Fibroblast of skin of scalp (primary cell): ENCODE results near the gene PERM1.
"Not testable (repeated sequence)": the region's sequence is repeated elsewhere in the genome, so short reads cannot be mapped to it uniquely, and the experiment has no call there.

ENCODE experiments used
- DNase-seq: peaks from one replicate; pipeline ENCODE4 v3.0.0-alpha.2; 2013

The PERM1 gene

DNA sequence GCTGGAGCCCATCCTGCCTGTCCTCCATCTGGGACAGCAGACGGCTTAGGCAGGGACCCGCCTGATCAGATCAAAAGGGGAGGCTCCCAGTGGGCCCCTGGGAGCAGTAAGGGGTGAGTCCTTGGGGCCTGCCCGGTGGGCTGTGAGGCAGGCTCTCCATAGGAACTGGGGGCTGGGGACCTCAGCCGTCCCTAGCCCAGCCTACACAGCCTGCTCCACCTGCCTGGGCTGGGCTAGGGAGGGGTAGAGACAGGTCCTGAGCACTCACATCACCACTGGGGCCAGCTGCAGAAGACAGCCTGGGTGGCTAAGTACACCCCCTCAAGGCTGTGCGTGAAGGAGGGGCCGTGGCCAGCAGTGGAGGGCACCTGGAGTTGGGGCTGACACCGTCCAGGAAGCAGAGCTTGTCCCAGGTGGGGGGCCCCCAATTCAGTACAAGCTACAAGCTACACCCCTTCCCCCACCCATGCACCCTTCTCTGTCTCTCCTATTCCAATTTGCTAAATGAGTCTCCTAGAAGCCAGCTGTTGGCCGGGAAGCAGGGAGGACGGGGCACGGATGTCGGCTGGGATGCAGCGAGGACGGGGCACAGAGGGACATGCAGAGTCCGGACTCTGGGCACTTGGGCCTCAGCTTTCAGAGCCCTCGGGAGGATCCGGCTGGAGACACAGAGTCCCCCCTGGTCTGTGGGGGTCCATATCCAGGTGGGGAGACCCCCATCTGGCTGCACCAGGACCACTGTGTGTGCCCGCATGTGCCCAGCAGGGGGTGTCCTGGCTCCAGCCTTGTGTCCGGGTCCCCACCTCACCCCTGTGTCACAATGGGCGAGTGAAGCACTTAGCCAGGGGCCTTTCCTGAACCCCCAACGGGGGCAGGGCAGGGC lies 33.1 kb upstream of the PERM1 start:
- no peak for DNase-seq

GRCh38 chr1:1013922-1014648 lies 32.2 kb upstream of the PERM1 start:
- no peak for DNase-seq

GRCh38 chr1:1013105-1013921 lies 31.4 kb upstream of the PERM1 start, which contains the start of gene ISG15:
Gene ISG15 (plus strand): TSS chr1:1013497. CDS start chr1:1013574, 77 bp downstream.
- DNase-seq = peak; percentile 87

DNA sequence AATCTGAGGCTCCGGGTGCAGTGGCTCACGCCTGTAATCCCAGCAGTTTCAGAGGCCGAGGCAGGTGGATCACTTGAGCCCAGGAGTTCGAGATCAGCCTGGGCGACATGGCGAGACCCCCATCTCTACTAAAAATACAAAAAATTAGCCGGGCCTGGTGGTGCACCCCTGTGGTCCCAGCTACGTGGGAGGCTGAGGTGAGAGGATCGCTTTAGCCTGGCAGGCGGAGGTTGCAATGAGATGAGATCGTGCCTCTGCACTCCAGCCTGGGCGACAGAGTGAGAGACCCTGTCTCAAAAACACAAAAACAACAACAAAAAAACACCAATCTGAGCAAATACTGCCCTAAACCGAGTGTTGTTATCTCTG lies 30.8 kb upstream of the PERM1 start:
- not testable (repeated sequence) for DNase-seq

DNA sequence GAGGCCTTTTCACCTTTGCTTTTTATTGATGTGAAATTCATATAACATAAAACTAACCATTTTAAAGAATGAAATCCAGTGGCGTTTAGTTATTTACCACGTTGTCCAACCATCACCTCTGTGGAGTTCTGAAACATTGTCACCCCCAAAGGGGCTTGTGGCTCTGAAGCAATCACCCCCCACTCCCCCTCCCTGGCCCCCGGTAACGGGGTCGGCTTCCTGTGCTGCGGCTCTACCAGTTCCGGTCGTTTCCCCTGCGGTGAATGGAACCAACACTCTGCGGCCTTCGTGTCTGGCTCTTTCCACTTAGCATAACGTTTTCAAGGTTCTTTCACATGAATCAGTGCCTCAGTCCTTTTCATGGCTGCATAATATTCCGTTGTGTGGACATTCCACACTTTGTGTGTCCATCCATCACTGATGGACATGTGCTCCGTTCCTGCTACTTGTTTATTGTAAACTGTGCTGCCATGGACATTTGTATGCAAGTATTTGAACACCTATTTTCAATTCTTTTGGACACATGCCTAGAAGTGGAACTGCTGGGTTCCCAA lies 29.6 kb upstream of the PERM1 start:
- DNase-seq = no peak

DNA sequence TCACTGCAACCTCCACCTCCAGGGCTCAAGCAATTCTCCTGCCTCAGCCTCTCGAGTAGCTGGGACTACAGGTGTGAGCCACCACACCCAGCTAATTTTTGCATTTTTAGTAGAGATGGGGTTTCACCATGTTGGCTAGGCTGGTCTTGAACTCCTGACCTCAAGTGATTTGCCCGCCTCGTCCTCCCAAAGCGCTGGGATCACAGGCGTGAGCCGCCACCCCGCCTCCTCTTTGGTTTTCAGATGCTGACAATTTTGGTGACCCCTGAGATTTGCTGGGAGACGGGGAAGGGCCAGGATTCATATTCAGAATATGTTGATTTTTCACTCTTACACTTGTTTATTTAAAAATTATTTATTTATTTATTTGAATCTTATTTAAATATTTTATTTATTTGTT lies 28.2 kb upstream of the PERM1 start:
- not testable (repeated sequence) for DNase-seq

- DNase-seq = no peak
Observed at GRCh38 chr1:1006305-1007159, 24.6 kb upstream of the PERM1 start.

DNA sequence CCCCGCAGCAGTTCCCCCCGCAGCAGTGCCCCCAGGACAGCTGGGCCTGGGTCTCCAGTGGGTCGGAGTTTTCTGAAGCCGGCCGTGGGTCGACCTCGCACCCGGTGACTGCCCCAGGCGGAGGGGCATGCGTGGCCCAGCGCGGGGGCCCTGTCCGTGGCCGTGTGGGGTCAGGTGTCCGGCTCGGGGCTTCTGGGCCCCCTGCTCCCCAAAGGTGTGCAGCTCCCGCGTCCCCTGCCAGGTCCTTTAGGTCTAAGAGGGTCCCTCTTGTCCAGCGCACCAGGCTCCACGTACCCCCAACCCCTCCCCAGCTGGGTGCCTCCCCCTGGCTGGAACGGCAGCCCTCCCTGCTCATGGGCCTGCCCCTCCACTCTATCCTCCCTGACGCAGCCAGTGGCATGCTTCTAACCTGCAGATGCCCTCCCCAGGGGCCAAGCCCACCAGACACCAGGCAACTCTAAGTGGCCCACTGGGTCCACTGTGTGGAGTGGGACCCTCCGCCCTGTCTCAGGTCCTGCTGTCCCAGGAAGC lies 23.9 kb upstream of the PERM1 start:
- DNase-seq = no peak

DNA sequence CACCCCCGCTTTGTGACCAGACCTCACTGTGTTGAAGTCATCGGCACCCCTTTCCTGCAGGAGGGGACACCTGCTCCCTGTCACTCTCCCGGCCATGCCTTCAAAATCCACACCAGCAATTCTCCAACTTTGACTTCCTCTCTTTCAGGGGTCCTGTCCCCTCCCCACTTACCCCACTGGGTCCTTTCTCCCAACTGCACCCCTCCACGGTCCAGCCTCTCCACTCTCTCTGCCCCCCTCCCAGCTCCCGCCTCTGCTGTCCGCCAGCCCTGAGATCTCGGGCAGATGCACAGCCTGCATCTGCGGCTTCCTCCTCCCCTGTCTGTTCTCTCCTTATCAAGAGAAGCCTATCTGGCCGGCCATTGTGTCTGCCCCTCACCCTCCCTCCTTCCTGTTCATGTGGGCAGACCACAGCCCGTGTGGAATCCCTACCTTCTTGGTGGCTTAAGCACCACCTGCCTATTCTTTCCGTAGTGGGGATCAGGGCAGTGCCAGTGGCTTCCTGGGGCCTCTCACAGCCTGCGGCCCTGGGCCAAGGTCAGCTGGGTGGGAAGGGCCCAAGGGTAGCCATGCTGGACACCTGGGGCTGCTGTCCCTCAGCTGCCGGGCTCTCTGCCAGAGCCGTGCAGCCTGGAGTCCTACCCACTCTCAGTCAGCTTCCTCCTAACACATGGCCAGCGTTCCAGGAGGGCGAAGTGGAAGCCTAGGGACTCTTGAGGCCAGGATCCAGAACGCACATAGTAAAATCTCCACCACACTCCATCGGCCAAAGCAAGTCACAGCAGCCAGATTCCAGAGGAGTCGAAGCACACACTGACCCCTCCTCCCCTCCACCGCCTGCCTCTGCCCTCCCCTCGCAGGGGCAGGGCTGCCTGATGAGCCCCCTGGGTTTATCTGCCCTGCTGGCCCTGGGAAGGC lies 23.1 kb upstream of the PERM1 start:
- DNase-seq = peak; percentile 67

DNA sequence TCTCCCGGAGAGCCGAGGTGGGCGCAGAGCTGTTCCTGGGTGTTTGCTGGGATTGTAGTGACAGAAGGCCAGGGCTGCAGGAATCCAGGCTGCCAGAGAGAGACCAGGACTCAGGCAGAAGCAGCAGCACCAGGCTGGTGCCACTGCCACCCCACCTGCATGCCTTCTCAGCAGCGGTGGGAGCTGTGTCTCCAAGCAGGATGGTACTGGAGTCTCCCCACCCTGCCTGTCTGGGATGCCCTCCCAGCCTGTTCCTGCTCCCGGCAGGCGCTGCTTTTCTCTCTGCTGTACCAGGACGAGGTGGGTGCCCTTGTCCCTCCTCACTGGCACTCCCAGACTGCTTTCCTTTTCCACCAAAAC lies 22.5 kb upstream of the PERM1 start:
- no peak for DNase-seq

DNA sequence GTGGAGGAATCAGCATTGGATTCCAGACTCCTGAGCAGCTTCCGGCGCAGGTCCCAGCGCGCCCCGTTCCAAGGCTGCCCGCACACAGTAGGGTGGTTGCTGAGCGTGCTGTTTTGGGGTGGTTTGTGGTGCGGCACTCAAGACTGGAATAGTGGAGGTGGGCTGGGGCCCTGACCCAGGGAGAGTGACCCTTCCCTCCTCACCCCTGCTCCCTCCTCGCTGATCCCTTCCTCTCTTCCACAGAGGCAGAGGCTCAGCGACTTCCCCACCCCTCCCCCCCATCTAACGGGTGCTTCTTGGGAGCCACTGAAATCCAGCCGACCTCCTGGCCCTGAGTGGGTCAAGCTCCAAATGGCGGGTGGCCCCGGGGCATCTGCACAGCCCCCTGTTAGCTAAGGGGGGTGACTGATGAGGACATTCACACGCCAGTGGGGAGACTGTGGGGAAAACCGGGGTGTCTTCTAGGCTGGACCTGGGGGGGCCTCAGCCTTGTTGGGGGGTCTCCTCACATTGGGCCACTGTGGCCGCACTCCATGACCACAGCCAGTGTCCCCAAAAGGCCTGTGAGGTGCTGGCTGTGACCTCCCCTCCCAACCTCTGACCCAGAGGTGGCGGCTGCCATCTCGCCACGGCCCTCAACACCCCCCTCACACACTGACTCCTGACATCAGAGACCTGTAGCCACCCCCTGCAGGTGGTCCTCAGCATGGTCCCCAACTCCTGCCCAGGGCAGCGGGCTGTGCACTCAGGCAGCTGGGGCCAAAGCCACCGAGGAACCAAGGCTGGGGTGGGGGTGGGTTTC lies 21.9 kb upstream of the PERM1 start:
- DNase-seq = no peak

GRCh38 chr1:1001057-1001783 lies 19.3 kb upstream of the PERM1 start:
- no peak for DNase-seq

- DNase-seq = peak; percentile 86
Observed at GRCh38 chr1:1000357-1001056, 18.6 kb upstream of the PERM1 start.

GRCh38 chr1:999725-1000356 lies 17.9 kb upstream of the PERM1 start, which contains the start of gene HES4:
Gene HES4 (minus strand): TSS chr1:1000097. CDS start chr1:999973, 124 bp downstream.
- peak; percentile 97 for DNase-seq

DNA sequence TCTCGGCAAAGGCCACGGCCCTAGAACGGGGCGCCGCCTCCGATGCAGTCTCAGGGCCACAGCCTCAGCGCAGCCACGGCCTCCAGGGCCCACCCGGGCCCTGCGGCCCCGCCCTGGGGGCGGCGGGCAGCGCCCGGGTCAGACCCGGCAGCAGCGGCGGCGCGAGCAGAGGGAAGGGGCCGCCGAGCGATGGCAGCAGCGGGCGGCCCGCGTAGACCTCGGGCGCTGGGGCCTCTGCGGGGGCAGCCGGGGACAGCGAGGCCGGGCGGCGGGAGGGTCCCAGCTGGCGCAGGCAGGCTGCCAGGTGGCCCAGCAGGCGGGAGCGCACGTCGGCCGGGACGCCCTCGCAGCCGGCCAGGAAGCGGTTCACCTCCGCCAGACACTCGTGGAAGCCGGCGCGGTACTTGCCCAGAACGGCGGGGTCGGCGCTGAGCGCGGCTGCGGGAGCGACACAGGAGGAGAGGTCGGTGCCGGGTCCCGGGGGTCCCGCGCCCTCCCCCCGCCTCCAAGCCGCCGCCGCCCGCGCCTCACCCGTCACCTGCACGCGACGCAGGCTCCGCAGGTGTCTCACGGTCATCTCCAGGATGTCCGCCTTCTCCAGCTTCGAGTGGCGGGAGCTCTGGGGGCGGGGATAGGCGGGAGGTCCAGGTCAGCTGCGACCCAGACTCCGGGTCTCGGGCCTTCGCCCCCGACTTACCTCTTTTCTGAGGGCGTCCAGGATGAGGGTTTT lies 17.3 kb upstream of the PERM1 start:
- peak; percentile 34 for DNase-seq

- DNase-seq = no peak
Observed at GRCh38 chr1:998745-998994, 16.8 kb upstream of the PERM1 start.
